Fibroblast of villous mesenchyme (primary cell): ENCODE results near the gene CELSR1. TPM values are rescaled to one million over a fixed set of nuclear protein-coding genes. Genes with fewer than 3 reads are reported as not detected.
"Not testable (repeated sequence)": the region's sequence is repeated elsewhere in the genome, so short reads cannot be mapped to it uniquely, and the experiment has no call there.

Source experiments
- DNase-seq: peaks from one replicate; pipeline ENCODE4 v3.0.0-alpha.2; 2010; ENCODE audit warnings: low read depth
- H3K4me3 ChIP-seq: 2 replicates; pipeline ENCODE4 v1.5.1; 2011; ENCODE audit warnings: low read depth, mild to moderate bottlenecking, low read length
- CTCF ChIP-seq: IDR thresholded peaks from 2 replicates; pipeline ENCODE4 v1.5.1; 2012; ENCODE audit warnings: low read depth, mild to moderate bottlenecking, low read length; ENCODE audit not compliant: insufficient read depth
- total RNA-seq: library from RNA; depleted of rRNA; stranded (reverse); fragments of >200 nt; gene quantifications from 2 replicates; pipeline ENCODE4 v1.2.3, GENCODE V29; 2012

The CELSR1 gene
- total RNA-seq, 1 donor: 1.7 TPM

- no peak overlapping the region for H3K4me3 ChIP-seq
- no peak for DNase-seq
- TF ChIP-seq CTCF: no peak
Observed at GRCh38 chr22:46518038-46518437, 19.4 kb downstream of the CELSR1 start.

- no peak overlapping the region for H3K4me3 ChIP-seq
- DNase-seq: no peak
- TF ChIP-seq CTCF: no peak
Observed at GRCh38 chr22:46517255-46517761, 20.1 kb downstream of the CELSR1 start.

GRCh38 chr22:46516638-46517037 lies 20.8 kb downstream of the CELSR1 start:
- H3K4me3 ChIP-seq: no peak overlapping the region
- TF ChIP-seq CTCF: no peak
- DNase-seq: no peak

GRCh38 chr22:46516112-46516487 lies 21.3 kb downstream of the CELSR1 start:
- H3K4me3 ChIP-seq, DNase-seq: not testable (repeated sequence)

- H3K4me3 ChIP-seq: no peak overlapping the region
- DNase-seq: no peak
- TF ChIP-seq CTCF: no peak
Observed at GRCh38 chr22:46515208-46516111, 22.0 kb downstream of the CELSR1 start.

GRCh38 chr22:46514592-46515207 lies 22.7 kb downstream of the CELSR1 start:
- H3K4me3 ChIP-seq: no peak overlapping the region
- no peak for TF ChIP-seq CTCF
- no peak for DNase-seq

- no peak overlapping the region for H3K4me3 ChIP-seq
- TF ChIP-seq CTCF: no peak
- no peak for DNase-seq
Observed at GRCh38 chr22:46513908-46514550, 23.4 kb downstream of the CELSR1 start.
